Small intestine (tissue), 7 donors: ENCODE measurements around the gene CORO7. TPM values are rescaled to one million over a fixed set of nuclear protein-coding genes. Genes with fewer than 3 reads are reported as not detected.

Source experiments
- DNase-seq, 2 donors: peaks; one replicate each; pipeline versions ENCODE4 v3.0.0 to v3.0.0-alpha.2; 2013
- FAIRE-seq: peaks from 2 replicates; lab custom pipeline; 2012; peaks lifted over from hg19 to GRCh38; lab: Jason Lieb, UNC
- H3K27ac ChIP-seq, 3 donors: one replicate each; pipeline ENCODE4 v1.5.1; 2013; ENCODE audit warnings: low read length in 2 of 3, mild to moderate bottlenecking in 2 of 3, control low read depth in 1 of 3, inconsistent platforms in 1 of 3, low read depth in 1 of 3, moderate library complexity in 1 of 3
- H3K27me3 ChIP-seq, 3 donors: one replicate each; pipeline ENCODE4 v1.6.1; 2013; ENCODE audit warnings: low read length in 3 of 3, inconsistent platforms in 1 of 3; ENCODE audit not compliant: control insufficient read depth in 3 of 3, insufficient read depth in 3 of 3
- H3K36me3 ChIP-seq, 3 donors: one replicate each; pipeline ENCODE4 v1.6.1; 2013; ENCODE audit warnings: low read length in 3 of 3, inconsistent platforms in 1 of 3, low read depth in 1 of 3, mild to moderate bottlenecking in 1 of 3, moderate library complexity in 1 of 3; ENCODE audit not compliant: control insufficient read depth in 3 of 3, insufficient read depth in 2 of 3
- H3K4me1 ChIP-seq, 3 donors: one replicate each; pipeline ENCODE4 v1.6.1; 2013; ENCODE audit warnings: low read length in 2 of 3, inconsistent platforms in 1 of 3, low read depth in 1 of 3, mild to moderate bottlenecking in 1 of 3, moderate library complexity in 1 of 3; ENCODE audit not compliant: control insufficient read depth in 3 of 3, insufficient read depth in 2 of 3
- H3K4me3 ChIP-seq, 3 donors: one replicate each; pipeline ENCODE4 v1.5.1; 2013; ENCODE audit warnings: low read length in 3 of 3, control low read depth in 1 of 3, inconsistent platforms in 1 of 3, low read depth in 1 of 3, mild to moderate bottlenecking in 1 of 3, moderate library complexity in 1 of 3
- H3K9me3 ChIP-seq, 2 donors: one replicate each; pipeline ENCODE4 v1.6.1; 2013; ENCODE audit warnings: low read depth in 1 of 2, low read length in 1 of 2; ENCODE audit not compliant: control insufficient read depth in 2 of 2, insufficient read depth in 1 of 2
- WGBS, 3 donors: extraction: QIAGEN DNeasy Blood & Tissue Kit; methylation state at CpG; one replicate each; pipeline ENCODE4 v1.1.7; 2013; 5-methylcytosine and 5-hydroxymethylcytosine counted together
- polyA plus RNA-seq, 4 donors: library from polyadenylated mRNA; stranded (reverse) in 3 of 4; unstranded in 1 of 4; fragments of 200-250 nt in 3 of 4; fragments of 120-200 nt in 1 of 4; gene quantifications; one replicate each; pipeline versions ENCODE4 v1.2.1 to v1.2.3, GENCODE V29; 2013
- donor health status: healthy with polysubstance abuse.
- donor health status: control.
- donor health status: control.
- donor health status: Bipolar disorder and iron deficiency.
- donor health status: healthy.

CORO7 gene
- polyA plus RNA-seq, 4 donors = 27.3 to 49.2 (median 41.6) TPM

GRCh38 chr16:4358236-4358635 is 58.2 kb downstream of the CORO7 start:
- H3K27ac ChIP-seq = no peak overlapping the region
- FAIRE-seq = no peak
- H3K36me3 ChIP-seq = peaks cover 5 to 84% (median 6%) of the 10 kb centered on the region in 3 donors
- H3K4me3 ChIP-seq = no peak overlapping the region
- DNase-seq = no peak
- H3K27me3 ChIP-seq = no peaks in the 10 kb centered on the region
- WGBS, 3 donors = 97% methylated on average over 13 to 19 of the region's 19 CpGs
- H3K4me1 ChIP-seq = peaks cover 0 to 3% (median 0%) of the 10 kb centered on the region in 3 donors
- H3K9me3 ChIP-seq = no peaks in the 10 kb centered on the region

- Histone ChIP-seq H3K27ac (no peak overlapping the region), H3K4me3 (no peak overlapping the region), H3K4me1 (peaks cover 0 to 3% (median 0%) of the 10 kb centered on the region in 3 donors), H3K36me3 (peaks cover 0 to 70% (median 5%) of the 10 kb centered on the region in 3 donors), H3K9me3 (no peaks in the 10 kb centered on the region), H3K27me3 (no peaks in the 10 kb centered on the region)
- 93 to 96% (median 94%) methylated on average over 7 of the region's 7 CpGs for WGBS, 3 donors
- DNase-seq (no peak), FAIRE-seq (no peak)
These were observed 59.6 kb downstream of the CORO7 start for GRCh38 chr16:4356820-4357219.

GRCh38 chr16:4354512-4355409 is 61.6 kb downstream of the CORO7 start:
- no peaks in the 10 kb centered on the region for H3K9me3 ChIP-seq
- FAIRE-seq (no peak), DNase-seq (no peak)
- H3K36me3 ChIP-seq = peaks cover 0 to 50% (median 5%) of the 10 kb centered on the region in 3 donors
- no peak overlapping the region for H3K27ac ChIP-seq
- H3K4me1 ChIP-seq = peaks cover 0 to 13% (median 3%) of the 10 kb centered on the region in 3 donors
- no peaks in the 10 kb centered on the region for H3K27me3 ChIP-seq
- no peak overlapping the region for H3K4me3 ChIP-seq
- 92 to 96% (median 94%) methylated on average over 20 of the region's 20 CpGs for WGBS, 3 donors

DNA sequence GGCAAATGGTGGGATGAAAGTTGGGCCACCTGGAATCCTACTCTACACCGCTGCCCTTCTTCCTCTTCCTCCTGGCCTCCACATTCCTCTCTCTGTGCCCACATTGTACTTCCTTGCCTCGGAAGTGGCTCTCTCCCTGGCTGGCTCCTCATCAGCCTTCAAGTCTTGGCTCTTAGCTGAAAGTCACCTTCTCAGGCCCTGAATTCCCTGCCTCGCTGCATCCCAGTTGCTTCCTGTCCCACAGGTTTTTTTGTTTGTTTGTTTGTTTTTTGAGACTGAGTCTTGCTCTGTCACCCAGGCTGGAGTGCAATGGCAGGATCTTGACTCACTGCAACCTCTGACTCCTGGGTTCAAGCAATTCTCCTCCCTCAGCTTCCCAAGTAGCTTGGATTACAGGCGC is 62.7 kb downstream of the CORO7 start:
- no peak overlapping the region for H3K4me3 ChIP-seq
- DNase-seq = no peak
- H3K36me3 ChIP-seq = peaks cover 0 to 47% (median 2%) of the 10 kb centered on the region in 3 donors
- H3K27ac ChIP-seq = no peak overlapping the region
- H3K4me1 ChIP-seq = peaks cover 0 to 9% (median 4%) of the 10 kb centered on the region in 3 donors
- no peaks in the 10 kb centered on the region for H3K9me3 ChIP-seq
- no peak for FAIRE-seq
- no peaks in the 10 kb centered on the region for H3K27me3 ChIP-seq
- WGBS, 3 donors = 89 to 94% (median 90%) methylated on average over 4 of the region's 4 CpGs

GRCh38 chr16:4352843-4353242 is 63.6 kb downstream of the CORO7 start:
- Histone ChIP-seq H3K27ac (no peak overlapping the region), H3K36me3 (peaks cover 0 to 44% (median 2%) of the 10 kb centered on the region in 3 donors), H3K9me3 (no peaks in the 10 kb centered on the region), H3K4me1 (peaks cover 0 to 15% (median 4%) of the 10 kb centered on the region in 3 donors), H3K27me3 (no peaks in the 10 kb centered on the region), H3K4me3 (no peak overlapping the region)
- FAIRE-seq = no peak
- no peak for DNase-seq
- WGBS, 3 donors = 89 to 91% (median 90%) methylated on average over 5 of the region's 5 CpGs

- H3K27ac ChIP-seq = no peak overlapping the region
- H3K4me1 ChIP-seq = peaks cover 0 to 20% (median 4%) of the 10 kb centered on the region in 3 donors
- DNase-seq = no peak
- 72 to 81% (median 72%) methylated on average over 7 of the region's 7 CpGs for WGBS, 3 donors
- no peak overlapping the region for H3K4me3 ChIP-seq
- no peaks in the 10 kb centered on the region for H3K27me3 ChIP-seq
- FAIRE-seq = no peak
- no peaks in the 10 kb centered on the region for H3K9me3 ChIP-seq
- H3K36me3 ChIP-seq = peaks cover 0 to 40% (median 0%) of the 10 kb centered on the region in 3 donors
These were observed 64.5 kb downstream of the CORO7 start for GRCh38 chr16:4351880-4352279.

GRCh38 chr16:4350787-4351659 is 65.4 kb downstream of the CORO7 start, which contains the start of gene PAM16:
Gene PAM16 (minus strand): TSS chr16:4351321. CDS start chr16:4351234, 87 bp downstream.
- no peaks in the 10 kb centered on the region for H3K27me3 ChIP-seq
- H3K4me3 ChIP-seq = peak within 1 kb of the TSS; percentile 56 to 84 (median 62)
- 0 to 1% (median 0%) methylated on average over 75 to 81 of the region's 81 CpGs for WGBS, 3 donors
- FAIRE-seq = no peak
- peaks cover 0 to 35% (median 0%) of the 10 kb centered on the region in 3 donors for H3K36me3 ChIP-seq
- H3K9me3 ChIP-seq = no peaks in the 10 kb centered on the region
- H3K4me1 ChIP-seq = peaks cover 0 to 21% (median 4%) of the 10 kb centered on the region in 3 donors
- peak within 1 kb of the TSS; percentile 65 to 83 (median 73) for H3K27ac ChIP-seq
- peak; percentile 90 to 97 for DNase-seq

DNA sequence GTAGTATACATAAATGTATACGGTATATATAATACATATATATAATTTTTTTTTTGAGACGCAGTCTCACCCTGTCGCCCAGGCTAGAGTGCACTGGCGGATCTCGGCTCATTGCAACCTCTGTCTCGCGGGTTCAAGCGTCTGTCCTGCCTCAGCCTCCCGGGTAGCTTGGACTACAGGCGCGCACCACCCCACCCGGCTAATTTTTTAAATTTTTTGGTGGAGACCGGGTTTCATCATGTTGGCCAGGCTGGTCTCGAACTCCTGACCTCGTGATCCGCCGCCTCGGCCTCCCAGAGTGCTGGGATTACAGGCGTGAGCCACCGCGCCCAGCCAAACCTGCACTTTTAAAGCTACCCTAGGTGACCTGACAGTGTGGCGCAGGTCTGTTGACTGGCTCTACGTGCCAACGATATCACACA is 66.0 kb downstream of the CORO7 start:
- H3K4me3 ChIP-seq = peak overlapping the region; percentile 56 to 84 (median 62)
- H3K36me3 ChIP-seq = peaks cover 0 to 41% (median 0%) of the 10 kb centered on the region in 3 donors
- 27 to 30% (median 28%) methylated on average over 24 of the region's 24 CpGs for WGBS, 3 donors
- H3K9me3 ChIP-seq = no peaks in the 10 kb centered on the region
- DNase-seq (no peak), FAIRE-seq (no peak)
- H3K4me1 ChIP-seq = peaks cover 0 to 24% (median 4%) of the 10 kb centered on the region in 3 donors
- H3K27me3 ChIP-seq = no peaks in the 10 kb centered on the region
- H3K27ac ChIP-seq = peak overlapping the region; percentile 65 to 83 (median 73)
